ENCODE data around the gene CBFA2T3.

Gene CBFA2T3

GRCh38 chr16:88985521-88985920, 8.5 kb upstream of the CBFA2T3 start:
- H3K4me2 ChIP-seq (ENCODE audit: insufficient read depth, low read length) = no peak overlapping the region
- H3K27me3 ChIP-seq (ENCODE audit: insufficient read depth, low read length, poor library complexity) = no peaks in the 10 kb centered on the region
- H3K4me3 ChIP-seq (ENCODE audit: low read depth in 1 of 2, low read length in 2 of 2) = no peak overlapping the region
- H3K4me1 ChIP-seq (ENCODE audit: insufficient read depth, low read length) = no peaks in the 10 kb centered on the region
- no peak overlapping the region for H3K9ac ChIP-seq (ENCODE audit: low read depth, low read length)
- H3K9me3 ChIP-seq (ENCODE audit: insufficient read depth, low read length, severe bottlenecking) = no peaks in the 10 kb centered on the region
- no peak for ATAC-seq (ENCODE audit: insufficient read depth, low read depth)
- no peak overlapping the region for H2AFZ ChIP-seq (ENCODE audit: low read depth, low read length)
- H3K36me3 ChIP-seq (ENCODE audit: insufficient read depth, low read length) = no peaks in the 10 kb centered on the region
- DNase-seq = no peak
- no peak overlapping the region for H3K27ac ChIP-seq (ENCODE audit: low read length)
- H4K20me1 ChIP-seq (ENCODE audit: insufficient read depth, low read length) = no peaks in the 10 kb centered on the region
- TF ChIP-seq CTCF (IDR thresholded peaks at IDR 0.05; ENCODE audit: borderline replicate concordance, extremely low read depth, low read length, poor library complexity, severe bottlenecking) = no peak
- no peak for TF ChIP-seq EZH2 (IDR thresholded peaks at IDR 0.05; ENCODE audit: borderline replicate concordance, low read depth, low read length, severe bottlenecking)
- no peaks in the 10 kb centered on the region for H3K79me2 ChIP-seq (ENCODE audit: insufficient read depth, low read length)

- H3K79me2 ChIP-seq (ENCODE audit: insufficient read depth, low read length) = no peaks in the 10 kb centered on the region
- peaks cover 3% of the 10 kb centered on the region for H3K4me1 ChIP-seq (ENCODE audit: insufficient read depth, low read length)
- H4K20me1 ChIP-seq (ENCODE audit: insufficient read depth, low read length) = no peaks in the 10 kb centered on the region
- no peak overlapping the region for H3K4me3 ChIP-seq (ENCODE audit: low read depth in 1 of 2, low read length in 2 of 2)
- no peak for DNase-seq
- no peaks in the 10 kb centered on the region for H3K36me3 ChIP-seq (ENCODE audit: insufficient read depth, low read length)
- H2AFZ ChIP-seq (ENCODE audit: low read depth, low read length) = no peak overlapping the region
- H3K27ac ChIP-seq (ENCODE audit: low read length) = no peak overlapping the region
- H3K4me2 ChIP-seq (ENCODE audit: insufficient read depth, low read length) = no peak overlapping the region
- H3K9me3 ChIP-seq (ENCODE audit: insufficient read depth, low read length, severe bottlenecking) = no peaks in the 10 kb centered on the region
- no peaks in the 10 kb centered on the region for H3K27me3 ChIP-seq (ENCODE audit: insufficient read depth, low read length, poor library complexity)
- no peak for ATAC-seq (ENCODE audit: insufficient read depth, low read depth)
- no peak for TF ChIP-seq EZH2 (IDR thresholded peaks at IDR 0.05; ENCODE audit: borderline replicate concordance, low read depth, low read length, severe bottlenecking)
- no peak overlapping the region for H3K9ac ChIP-seq (ENCODE audit: low read depth, low read length)
These were observed 7.0 kb upstream of the CBFA2T3 start for GRCh38 chr16:88983771-88984687.

GRCh38 chr16:88983165-88983564, 6.2 kb upstream of the CBFA2T3 start:
- Histone ChIP-seq H3K9ac (ENCODE audit: low read depth, low read length) (no peak overlapping the region), H3K27me3 (ENCODE audit: insufficient read depth, low read length, poor library complexity) (no peaks in the 10 kb centered on the region), H3K4me3 (ENCODE audit: low read depth in 1 of 2, low read length in 2 of 2) (no peak overlapping the region), H3K4me1 (ENCODE audit: insufficient read depth, low read length) (peaks cover 12% of the 10 kb centered on the region), H3K27ac (ENCODE audit: low read length) (no peak overlapping the region), H3K4me2 (ENCODE audit: insufficient read depth, low read length) (no peak overlapping the region), H3K79me2 (ENCODE audit: insufficient read depth, low read length) (no peaks in the 10 kb centered on the region), H2AFZ (ENCODE audit: low read depth, low read length) (no peak overlapping the region), H3K9me3 (ENCODE audit: insufficient read depth, low read length, severe bottlenecking) (no peaks in the 10 kb centered on the region), H3K36me3 (ENCODE audit: insufficient read depth, low read length) (no peaks in the 10 kb centered on the region), H4K20me1 (ENCODE audit: insufficient read depth, low read length) (no peaks in the 10 kb centered on the region; the same call in 1 of the 2 replicates)
- ATAC-seq (ENCODE audit: insufficient read depth, low read depth) (no peak), DNase-seq (no peak)
- TF ChIP-seq CTCF (IDR thresholded peaks at IDR 0.05; ENCODE audit: borderline replicate concordance, extremely low read depth, low read length, poor library complexity, severe bottlenecking) (no peak), EZH2 (IDR thresholded peaks at IDR 0.05; ENCODE audit: borderline replicate concordance, low read depth, low read length, severe bottlenecking) (no peak)

- Histone ChIP-seq H4K20me1 (ENCODE audit: insufficient read depth, low read length) (no peaks in the 10 kb centered on the region; the same call in 1 of the 2 replicates), H3K9me3 (ENCODE audit: insufficient read depth, low read length, severe bottlenecking) (no peaks in the 10 kb centered on the region), H3K27ac (ENCODE audit: low read length) (no peak overlapping the region), H2AFZ (ENCODE audit: low read depth, low read length) (no peak overlapping the region), H3K4me1 (ENCODE audit: insufficient read depth, low read length) (peaks cover 18% of the 10 kb centered on the region), H3K79me2 (ENCODE audit: insufficient read depth, low read length) (no peaks in the 10 kb centered on the region), H3K36me3 (ENCODE audit: insufficient read depth, low read length) (no peaks in the 10 kb centered on the region), H3K27me3 (ENCODE audit: insufficient read depth, low read length, poor library complexity) (no peaks in the 10 kb centered on the region), H3K4me3 (ENCODE audit: low read depth in 1 of 2, low read length in 2 of 2) (no peak overlapping the region), H3K9ac (ENCODE audit: low read depth, low read length) (no peak overlapping the region), H3K4me2 (ENCODE audit: insufficient read depth, low read length) (no peak overlapping the region)
- no peak for DNase-seq
- no peak for ATAC-seq (ENCODE audit: insufficient read depth, low read depth)
- TF ChIP-seq CTCF (IDR thresholded peaks at IDR 0.05; ENCODE audit: borderline replicate concordance, extremely low read depth, low read length, poor library complexity, severe bottlenecking) (no peak), EZH2 (IDR thresholded peaks at IDR 0.05; ENCODE audit: borderline replicate concordance, low read depth, low read length, severe bottlenecking) (no peak)
These were observed 5.5 kb upstream of the CBFA2T3 start for GRCh38 chr16:88982286-88983084.

Measured in DND-41 (cell line).